ENCODE data around the gene ATRN. TPM values are rescaled to one million over a fixed set of nuclear protein-coding genes. Genes with fewer than 3 reads are reported as not detected.

The ATRN gene
- total RNA-seq, 1 experiment from 2014 or later, result 41.4 TPM

- Mint-ChIP-seq H3K27me3 (ENCODE audit: insufficient read depth, unreplicated experiment) (no peaks in the 10 kb centered on the region), H3K4me3 (ENCODE audit: unreplicated experiment) (no peak overlapping the region), H3K36me3 (ENCODE audit: insufficient read depth, unreplicated experiment) (no peaks in the 10 kb centered on the region), H3K9me3 (ENCODE audit: unreplicated experiment) (no peaks in the 10 kb centered on the region), H3K4me1 (ENCODE audit: low read depth, unreplicated experiment) (no peaks in the 10 kb centered on the region), H3K27ac (ENCODE audit: unreplicated experiment) (no peak overlapping the region)
- TF ChIP-seq, protein P1, sequence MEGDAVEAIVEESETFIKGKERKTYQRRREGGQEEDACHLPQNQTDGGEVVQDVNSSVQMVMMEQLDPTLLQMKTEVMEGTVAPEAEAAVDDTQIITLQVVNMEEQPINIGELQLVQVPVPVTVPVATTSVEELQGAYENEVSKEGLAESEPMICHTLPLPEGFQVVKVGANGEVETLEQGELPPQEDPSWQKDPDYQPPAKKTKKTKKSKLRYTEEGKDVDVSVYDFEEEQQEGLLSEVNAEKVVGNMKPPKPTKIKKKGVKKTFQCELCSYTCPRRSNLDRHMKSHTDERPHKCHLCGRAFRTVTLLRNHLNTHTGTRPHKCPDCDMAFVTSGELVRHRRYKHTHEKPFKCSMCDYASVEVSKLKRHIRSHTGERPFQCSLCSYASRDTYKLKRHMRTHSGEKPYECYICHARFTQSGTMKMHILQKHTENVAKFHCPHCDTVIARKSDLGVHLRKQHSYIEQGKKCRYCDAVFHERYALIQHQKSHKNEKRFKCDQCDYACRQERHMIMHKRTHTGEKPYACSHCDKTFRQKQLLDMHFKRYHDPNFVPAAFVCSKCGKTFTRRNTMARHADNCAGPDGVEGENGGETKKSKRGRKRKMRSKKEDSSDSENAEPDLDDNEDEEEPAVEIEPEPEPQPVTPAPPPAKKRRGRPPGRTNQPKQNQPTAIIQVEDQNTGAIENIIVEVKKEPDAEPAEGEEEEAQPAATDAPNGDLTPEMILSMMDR (IDR thresholded peaks at IDR 0.05; ENCODE audit: insufficient read depth in 1 of 2, low read depth in 1 of 2, low read length in 1 of 2, severe bottlenecking in 1 of 2, unreplicated experiment in 1 of 2), result no peak
- ChIA-PET POLR2A (no interaction called here), CTCF (no interaction called here)
- no peak overlapping the region for H3K4me3 ChIP-seq (ENCODE audit: low read depth, low read length)
- intact Hi-C loops (cut with micrococcal nuclease; ENCODE audit: unreplicated experiment), result no loop called here
- BruUV-seq (replicated peaks), result no TSS peak
- H3K36me3 ChIP-seq (ENCODE audit: control insufficient read depth, insufficient read depth, low read length), result no peaks in the 10 kb centered on the region; the same call in 1 of the 2 replicates
- no peaks in the 10 kb centered on the region for H3K27me3 ChIP-seq (replicated peaks; ENCODE audit: control insufficient read depth, insufficient read depth, low read length)
- peaks cover 8% of the 10 kb centered on the region for H3K4me1 ChIP-seq
- no peak for DNase-seq
- no peaks in the 10 kb centered on the region for H3K9me3 ChIP-seq
These were observed 81.0 kb downstream of the ATRN start for GRCh38 chr20:3551681-3552434.

GRCh38 chr20:3553663-3554062 is 82.8 kb downstream of the ATRN start:
- Mint-ChIP-seq H3K9me3 (ENCODE audit: unreplicated experiment) (no peaks in the 10 kb centered on the region), H3K27ac (ENCODE audit: unreplicated experiment) (no peak overlapping the region), H3K36me3 (ENCODE audit: insufficient read depth, unreplicated experiment) (no peaks in the 10 kb centered on the region), H3K4me3 (ENCODE audit: unreplicated experiment) (no peak overlapping the region), H3K4me1 (ENCODE audit: low read depth, unreplicated experiment) (no peaks in the 10 kb centered on the region), H3K27me3 (ENCODE audit: insufficient read depth, unreplicated experiment) (no peaks in the 10 kb centered on the region)
- POLR2A ChIA-PET, result no interaction called here
- CTCF ChIA-PET, result no interaction called here
- Histone ChIP-seq H3K36me3 (ENCODE audit: control insufficient read depth, insufficient read depth, low read length) (no peaks in the 10 kb centered on the region; the same call in 1 of the 2 replicates), H3K9me3 (no peaks in the 10 kb centered on the region), H3K4me1 (no peaks in the 10 kb centered on the region), H3K27me3 (replicated peaks; ENCODE audit: control insufficient read depth, insufficient read depth, low read length) (no peaks in the 10 kb centered on the region), H3K4me3 (ENCODE audit: low read depth, low read length) (no peak overlapping the region)
- intact Hi-C loops (cut with micrococcal nuclease; ENCODE audit: unreplicated experiment), result no loop called here
- TF ChIP-seq, protein P1 (IDR thresholded peaks at IDR 0.05; ENCODE audit: insufficient read depth in 1 of 2, low read depth in 1 of 2, low read length in 1 of 2, severe bottlenecking in 1 of 2, unreplicated experiment in 1 of 2), result no peak
- no TSS peak for BruUV-seq (replicated peaks)
- DNase-seq, result no peak

- no peak for DNase-seq
- Mint-ChIP-seq H3K9me3 (ENCODE audit: unreplicated experiment) (no peaks in the 10 kb centered on the region), H3K36me3 (ENCODE audit: insufficient read depth, unreplicated experiment) (no peaks in the 10 kb centered on the region), H3K27ac (ENCODE audit: unreplicated experiment) (no peak overlapping the region), H3K4me3 (ENCODE audit: unreplicated experiment) (no peak overlapping the region), H3K27me3 (ENCODE audit: insufficient read depth, unreplicated experiment) (no peaks in the 10 kb centered on the region), H3K4me1 (ENCODE audit: low read depth, unreplicated experiment) (no peaks in the 10 kb centered on the region)
- TF ChIP-seq, protein P1 (IDR thresholded peaks at IDR 0.05; ENCODE audit: insufficient read depth in 1 of 2, low read depth in 1 of 2, low read length in 1 of 2, severe bottlenecking in 1 of 2, unreplicated experiment in 1 of 2), result no peak
- Histone ChIP-seq H3K4me1 (no peaks in the 10 kb centered on the region), H3K36me3 (ENCODE audit: control insufficient read depth, insufficient read depth, low read length) (no peaks in the 10 kb centered on the region; the same call in 1 of the 2 replicates), H3K27me3 (replicated peaks; ENCODE audit: control insufficient read depth, insufficient read depth, low read length) (no peaks in the 10 kb centered on the region), H3K9me3 (no peaks in the 10 kb centered on the region), H3K4me3 (ENCODE audit: low read depth, low read length) (no peak overlapping the region)
- POLR2A ChIA-PET, result no interaction called here
- CTCF ChIA-PET, result interaction anchor here (0.7 kb wide), 1 partner anchor 206 kb away, joined by 3 read pairs; no protein-coding TSS in a partner anchor
- intact Hi-C loops (cut with micrococcal nuclease; ENCODE audit: unreplicated experiment), result no loop called here
- BruUV-seq (replicated peaks), result no TSS peak
These were observed 86.5 kb downstream of the ATRN start for GRCh38 chr20:3557237-3557785.

All from Caco-2 (cell line).